Left kidney (tissue), 2 donors: Measurements from ENCODE around the gene TBX5. TPM values are rescaled to one million over a fixed set of nuclear protein-coding genes. Genes with fewer than 3 reads are reported as not detected.

Experiments
- DNase-seq: peaks from one replicate; pipeline ENCODE4 v3.0.0-alpha.2; 2013
- polyA plus RNA-seq: library from polyadenylated mRNA; unstranded; fragments of 120-200 nt; gene quantifications from one replicate; pipeline ENCODE4 v1.2.1, GENCODE V29; 2013; ENCODE audit not compliant: insufficient read length

Gene TBX5
- polyA plus RNA-seq, 1 donor, result not detected

DNA sequence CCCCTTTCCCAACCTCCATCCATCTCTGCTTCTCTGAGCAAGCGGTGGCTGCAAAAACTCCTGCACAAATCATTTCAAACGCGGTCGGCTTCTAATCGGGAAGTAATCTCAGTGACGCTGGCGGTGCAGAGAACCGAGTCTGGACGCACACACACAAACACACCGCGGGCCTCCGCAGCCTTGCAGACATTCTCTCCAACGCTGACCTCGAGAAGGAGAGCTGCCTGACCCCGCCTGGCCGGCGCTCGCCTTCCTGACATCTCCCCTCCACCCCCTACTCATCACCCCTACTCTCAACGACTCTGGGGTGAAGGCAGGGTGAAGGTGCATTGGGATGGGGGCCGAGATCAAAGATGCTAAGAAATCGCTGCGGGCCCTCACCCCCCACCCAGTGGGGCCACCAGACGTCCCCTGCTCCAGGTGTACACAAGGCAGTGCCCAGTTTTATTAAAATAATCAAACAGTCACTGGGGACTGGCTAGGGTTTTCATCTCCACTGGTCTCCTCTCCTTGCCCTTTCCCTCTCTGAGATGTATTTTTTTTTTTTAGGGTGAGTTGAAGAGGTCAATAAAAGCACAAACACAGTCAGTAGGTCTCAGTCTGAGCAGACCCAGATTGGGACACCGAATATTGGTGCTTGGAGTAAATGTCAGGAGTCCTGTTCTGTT lies 506 bp upstream of the TBX5 start:
- no peak for DNase-seq

DNA sequence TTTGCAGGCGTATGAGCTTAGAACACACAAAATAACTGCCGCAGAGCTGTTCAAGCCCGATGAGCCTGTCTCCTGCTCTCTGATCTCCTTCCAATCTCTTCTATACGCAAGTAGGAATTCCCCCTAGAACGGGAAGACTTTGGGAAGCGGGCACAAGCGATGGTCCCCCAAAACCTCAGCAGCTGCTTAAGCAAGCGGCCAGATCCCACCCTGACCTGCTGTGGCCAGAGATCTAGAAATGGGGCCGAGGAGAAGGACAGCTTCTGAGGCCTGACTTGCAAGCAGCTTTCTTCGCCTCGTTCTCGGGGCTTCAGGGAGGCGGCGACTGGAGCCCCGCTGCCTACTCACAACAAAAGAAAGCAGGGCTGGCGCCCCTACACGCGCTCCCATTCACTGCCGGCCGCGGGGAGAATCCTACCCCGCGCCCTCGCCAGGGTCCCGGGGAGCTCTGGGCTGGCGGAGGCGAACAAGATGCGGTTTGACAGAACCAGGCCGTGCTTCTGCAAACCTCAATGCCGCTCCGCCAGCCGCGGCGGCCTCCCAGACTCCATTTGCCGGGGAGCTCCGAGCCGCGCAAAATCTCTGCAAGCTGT lies 922 bp downstream of the TBX5 start:
- DNase-seq, result no peak

DNA sequence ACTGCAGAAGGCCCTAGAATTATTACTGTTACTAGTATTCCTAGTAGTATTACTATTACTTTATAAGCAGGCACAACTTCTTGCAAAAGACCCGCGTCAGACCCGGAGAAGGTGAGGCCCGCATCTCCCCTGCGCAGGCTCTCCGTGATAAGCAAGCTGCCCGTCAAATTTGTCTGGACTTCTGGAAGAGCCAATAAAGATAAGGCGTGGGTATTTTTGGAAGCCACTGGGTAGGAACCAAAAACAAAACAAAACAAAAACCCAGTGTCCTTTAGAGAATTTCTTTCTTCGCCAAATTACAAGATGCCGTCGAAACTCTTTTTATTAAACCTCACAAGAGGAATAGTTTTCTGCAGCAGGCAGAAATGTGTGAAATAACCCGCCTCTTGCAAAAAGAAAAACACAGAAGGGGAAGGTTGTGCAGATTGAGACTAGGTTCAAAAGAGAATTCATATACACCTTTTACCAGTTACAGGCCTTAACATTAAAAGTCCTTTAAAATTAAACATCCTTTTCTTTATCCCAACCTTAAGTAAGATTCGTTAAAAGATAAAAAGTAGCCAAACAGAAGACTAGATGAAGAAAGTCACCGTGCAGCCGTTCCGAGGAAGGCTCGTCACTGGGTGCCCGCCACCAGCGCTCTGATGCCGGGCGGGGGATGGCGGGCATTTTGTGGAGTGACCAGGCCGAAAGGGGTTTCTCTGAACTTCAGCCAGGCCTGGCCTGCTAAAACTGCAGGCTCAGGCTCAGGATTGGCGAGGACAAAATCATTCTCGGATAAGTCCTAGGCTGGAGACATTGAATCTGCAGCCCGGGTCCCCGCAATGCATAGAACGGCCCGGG lies 1.6 kb downstream of the TBX5 start:
- DNase-seq, result no peak

DNA sequence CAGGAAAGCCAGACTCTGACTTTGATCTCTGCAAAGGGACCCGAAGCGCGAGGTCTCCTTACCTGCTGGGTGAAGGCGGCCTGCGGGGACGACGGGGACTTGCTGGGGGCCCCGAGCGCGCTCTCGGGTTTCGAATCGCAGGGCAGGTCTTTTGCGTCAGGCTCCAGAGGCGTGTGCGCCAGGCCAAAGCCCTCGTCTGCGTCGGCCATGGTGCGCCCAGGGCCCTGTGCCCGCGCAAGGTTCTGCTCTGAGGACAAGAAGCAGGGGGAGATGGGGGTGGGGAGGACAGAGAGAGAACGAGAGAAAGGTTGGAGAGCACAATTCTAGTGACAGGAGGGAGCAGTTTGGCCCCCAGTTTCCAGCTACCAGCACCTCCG lies 2.3 kb downstream of the TBX5 start:
- no peak for DNase-seq

DNA sequence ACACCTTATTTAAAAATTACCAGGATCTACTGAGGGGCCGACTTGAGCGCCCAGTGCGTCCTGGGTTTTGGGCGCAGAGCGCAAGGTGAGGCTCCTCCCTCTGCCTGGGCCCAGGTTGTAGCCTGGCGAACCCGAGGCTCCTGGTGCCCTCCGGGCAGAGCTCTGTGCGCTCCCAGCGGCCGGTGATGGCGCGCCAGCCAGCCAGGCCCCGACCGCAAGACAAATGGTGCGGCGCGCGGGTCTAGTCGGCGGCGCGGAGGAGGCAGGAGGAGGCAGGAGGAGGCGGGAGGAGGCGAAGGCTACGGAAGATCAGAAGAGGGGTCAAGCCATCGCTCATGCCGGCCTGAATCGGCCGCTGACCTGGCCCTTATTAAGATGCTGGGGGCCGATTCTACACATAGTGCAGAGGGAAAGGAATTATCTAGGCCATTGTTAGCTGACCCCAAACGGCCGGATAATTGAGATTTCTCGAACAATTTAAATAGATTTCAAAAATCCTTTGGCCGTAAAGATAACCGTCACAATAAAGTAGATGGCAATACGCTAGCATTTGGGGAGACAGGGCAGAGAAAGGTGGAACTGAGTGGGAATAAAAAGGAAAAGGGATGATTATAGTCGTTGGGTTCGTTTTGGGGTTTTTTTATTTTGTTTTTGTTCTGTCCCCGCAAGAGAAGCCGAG lies 2.8 kb downstream of the TBX5 start:
- DNase-seq, result no peak

DNA sequence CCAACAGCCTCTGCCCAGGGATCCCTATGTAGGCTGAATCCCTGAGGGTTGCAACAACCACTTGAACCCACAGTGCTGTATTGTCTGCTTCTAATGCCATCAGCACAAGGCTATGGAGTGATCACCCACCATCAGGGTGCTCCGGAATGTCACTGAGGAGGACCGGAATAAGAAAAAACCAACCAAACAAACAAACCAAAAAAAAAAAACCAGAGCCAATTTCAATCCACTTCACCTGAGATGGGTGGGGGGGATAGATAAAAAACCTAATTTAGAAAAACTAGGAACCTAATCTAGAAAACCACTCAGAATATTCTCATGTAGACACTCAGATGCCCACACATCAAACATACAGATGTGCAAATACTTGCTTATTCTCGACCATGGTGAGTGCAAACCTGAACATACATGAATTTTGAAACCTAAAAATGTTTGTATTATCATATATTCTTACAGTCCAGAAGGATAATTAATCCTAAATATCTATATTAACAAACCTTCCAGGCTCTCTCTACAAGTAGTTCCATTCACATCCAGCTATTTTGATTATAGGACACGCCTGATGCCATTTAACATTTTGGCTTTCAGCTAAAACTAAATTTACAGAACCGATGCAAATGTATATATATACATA lies 3.7 kb downstream of the TBX5 start:
- no peak for DNase-seq

DNA sequence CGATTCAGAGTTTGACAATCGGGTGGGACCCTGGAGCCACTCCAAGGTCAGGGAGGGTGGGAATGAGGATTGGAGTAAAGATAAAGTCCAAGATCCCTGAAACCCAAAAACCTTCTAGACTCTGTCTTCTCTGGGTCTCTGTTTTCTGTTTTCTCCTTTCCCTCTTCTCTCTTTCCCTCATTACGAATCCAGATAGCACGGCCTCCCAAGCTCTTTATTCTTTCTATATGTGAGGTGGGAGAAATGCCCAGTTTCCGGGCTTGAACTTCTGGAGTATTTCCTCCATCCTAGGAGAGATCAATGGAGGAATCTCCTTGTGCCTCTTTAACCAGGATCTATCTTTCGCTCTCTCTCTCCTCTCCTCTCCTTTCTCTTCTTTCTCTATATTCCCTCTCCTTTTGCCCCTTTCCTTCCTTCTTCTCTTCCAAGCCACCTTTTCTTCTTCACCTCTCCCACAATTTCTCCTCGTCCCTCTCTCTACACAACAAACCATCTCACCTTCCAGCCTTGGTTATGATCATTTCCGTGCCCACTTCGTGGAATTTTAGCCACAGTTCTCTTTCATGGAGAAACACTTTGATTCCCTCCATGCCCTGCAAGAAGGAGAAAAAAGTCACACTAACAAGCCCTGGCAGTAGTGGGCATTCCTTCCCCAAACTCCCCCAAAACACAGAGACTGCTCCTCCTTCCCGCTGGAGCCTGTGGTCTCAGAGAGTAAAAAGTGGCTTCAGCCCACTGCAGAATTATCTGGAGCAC lies 4.4 kb downstream of the TBX5 start:
- no peak for DNase-seq

DNA sequence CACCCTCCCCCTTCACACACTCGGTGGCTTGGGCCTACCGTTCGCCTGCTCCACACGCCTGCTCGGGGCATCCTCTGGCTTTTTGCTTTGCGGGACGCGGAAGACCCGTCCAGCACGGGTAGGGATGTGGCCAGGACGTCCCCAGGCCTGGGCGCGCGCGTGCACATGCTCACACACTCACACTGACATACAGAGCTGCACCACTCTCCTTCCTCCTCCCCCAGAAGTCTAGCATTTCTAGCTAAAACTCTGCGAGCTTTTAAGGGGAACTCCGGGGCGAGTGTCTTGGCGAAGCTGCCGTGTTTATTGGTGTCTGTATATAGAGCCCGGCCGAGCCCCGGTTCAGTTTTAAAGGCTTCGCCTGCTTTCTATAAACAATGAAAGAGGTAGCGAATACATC lies 5.0 kb downstream of the TBX5 start:
- DNase-seq, result no peak

DNA sequence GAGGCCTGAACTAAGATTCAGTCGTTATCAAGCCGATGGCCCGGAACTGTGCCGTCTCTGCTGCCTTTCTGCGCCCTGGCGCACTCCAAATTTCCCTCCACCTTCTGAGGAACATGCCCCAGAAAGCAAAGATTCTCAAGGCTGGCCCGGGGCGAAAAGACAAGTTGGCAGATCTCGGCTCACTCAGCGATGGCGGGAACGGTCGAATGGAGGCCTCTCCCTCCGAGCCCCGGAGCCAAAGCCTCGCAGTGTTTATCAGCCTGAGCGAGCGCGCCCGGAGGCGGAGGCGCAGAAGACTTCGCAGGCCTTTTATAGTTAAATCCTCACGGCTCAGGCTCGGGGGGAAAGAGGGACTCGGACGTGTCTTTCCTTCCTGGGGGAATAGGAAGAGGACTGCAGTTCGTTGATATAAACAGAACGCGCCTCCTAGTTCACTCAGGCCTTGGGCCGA lies 5.6 kb downstream of the TBX5 start:
- DNase-seq, result no peak

DNA sequence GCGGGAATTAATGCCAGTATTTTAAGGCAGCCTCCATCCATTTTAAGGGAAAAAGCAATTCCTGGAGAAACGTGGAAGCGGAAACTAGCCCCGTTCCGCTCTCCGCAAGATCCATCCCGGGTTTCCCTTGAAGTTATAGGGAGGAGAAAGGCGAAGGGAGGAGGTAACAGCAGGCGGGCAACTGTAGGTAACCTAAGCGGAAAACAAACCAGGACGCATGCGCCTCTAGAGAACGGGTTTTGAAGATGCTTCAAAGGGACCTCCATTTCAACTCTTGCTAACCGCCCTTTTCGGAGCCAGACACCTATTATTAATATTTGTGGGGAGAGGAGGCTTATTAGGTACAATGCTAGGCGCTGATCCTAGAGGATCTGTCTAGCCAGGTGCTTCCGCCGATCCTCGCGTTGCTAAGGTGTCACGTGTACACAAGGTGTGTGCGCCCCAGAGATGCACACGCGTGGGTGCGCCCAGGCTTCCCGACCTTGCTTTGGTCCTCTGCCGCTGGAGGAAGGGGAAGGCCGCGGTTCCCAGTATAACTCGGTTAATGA lies 6.2 kb downstream of the TBX5 start:
- DNase-seq, result peak; percentile 68

DNA sequence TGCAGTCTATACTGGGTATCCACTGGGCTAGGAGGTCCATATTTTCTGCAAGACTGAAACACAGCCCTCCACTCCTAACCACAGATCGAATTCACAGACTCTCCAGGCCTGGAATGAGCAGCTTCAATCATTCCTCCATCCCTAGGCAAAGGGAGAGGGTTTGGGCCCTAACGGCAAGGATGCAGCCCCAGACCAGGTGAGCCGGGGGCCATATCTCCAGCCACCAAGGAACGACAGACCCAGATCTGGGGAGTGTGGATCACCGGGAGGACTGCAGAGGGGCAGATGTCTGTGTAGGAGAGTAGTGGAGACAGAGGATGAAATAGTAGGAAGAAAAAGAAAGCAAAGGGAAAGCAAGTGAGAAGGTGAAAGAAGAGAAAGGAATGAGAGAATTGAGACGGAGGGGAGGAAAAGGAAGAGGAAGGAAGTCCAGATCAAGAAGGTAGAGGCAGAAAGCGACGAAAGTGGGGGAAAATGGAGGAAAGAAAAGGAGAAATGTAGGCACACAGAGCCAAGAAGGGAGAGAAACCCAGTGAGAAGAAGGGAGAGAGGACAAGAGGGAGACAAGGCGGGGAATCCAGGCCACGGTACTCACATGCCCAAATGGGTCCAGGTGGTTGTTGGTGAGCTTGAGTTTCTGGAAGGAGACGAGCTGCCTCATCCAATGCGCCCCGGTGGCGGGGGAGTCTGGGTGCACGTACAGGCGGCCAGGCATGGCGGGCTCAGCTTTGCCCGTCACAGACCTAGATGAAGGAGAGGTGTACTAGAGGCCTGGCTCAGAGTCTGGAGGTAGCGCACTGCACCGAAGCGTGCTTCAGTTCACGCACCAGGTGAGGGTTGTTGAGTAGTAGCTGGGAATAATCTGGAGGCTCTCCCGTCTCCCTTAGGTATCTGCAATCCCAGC lies 7.7 kb downstream of the TBX5 start:
- DNase-seq, result no peak

DNA sequence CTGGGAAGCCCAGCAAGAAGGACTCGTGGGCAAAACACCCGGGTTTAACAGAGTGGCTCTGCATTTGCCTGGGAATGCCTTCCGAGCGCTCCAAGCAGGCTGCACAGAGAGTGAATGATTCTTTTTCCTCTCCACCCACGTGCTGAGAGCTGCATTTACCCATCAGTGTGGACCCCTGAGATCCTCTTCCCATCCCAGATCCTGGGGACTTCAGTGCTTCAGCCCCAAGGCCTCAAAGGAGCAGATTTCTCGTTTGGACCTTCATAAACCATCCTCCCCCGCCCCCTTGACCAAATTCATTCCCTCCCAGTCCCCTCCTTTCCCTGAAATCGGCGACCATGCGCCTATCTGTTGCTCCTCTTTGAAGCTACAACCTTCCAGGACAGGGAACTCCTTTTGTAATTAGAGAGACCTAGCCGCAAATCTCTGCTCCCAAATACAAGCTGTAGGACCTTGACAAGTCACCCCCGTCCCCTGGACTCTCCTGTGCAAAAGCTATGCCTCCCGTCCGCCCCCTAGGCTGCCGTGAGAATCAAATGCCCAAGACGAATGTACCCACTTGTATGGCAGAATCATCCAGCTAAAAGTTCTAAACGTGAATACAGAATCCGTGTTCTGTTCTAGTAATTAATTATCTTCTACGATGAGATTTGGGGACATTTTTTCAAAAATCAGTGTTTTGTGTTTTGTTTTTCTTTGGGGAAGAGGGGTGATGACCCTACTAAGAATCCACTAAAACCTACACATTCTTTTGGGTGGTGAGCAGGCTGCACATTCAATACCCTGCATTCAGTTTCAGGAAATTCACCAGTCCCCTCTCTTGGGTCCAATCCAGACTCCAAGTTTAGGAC lies 8.8 kb downstream of the TBX5 start:
- DNase-seq, result no peak

DNA sequence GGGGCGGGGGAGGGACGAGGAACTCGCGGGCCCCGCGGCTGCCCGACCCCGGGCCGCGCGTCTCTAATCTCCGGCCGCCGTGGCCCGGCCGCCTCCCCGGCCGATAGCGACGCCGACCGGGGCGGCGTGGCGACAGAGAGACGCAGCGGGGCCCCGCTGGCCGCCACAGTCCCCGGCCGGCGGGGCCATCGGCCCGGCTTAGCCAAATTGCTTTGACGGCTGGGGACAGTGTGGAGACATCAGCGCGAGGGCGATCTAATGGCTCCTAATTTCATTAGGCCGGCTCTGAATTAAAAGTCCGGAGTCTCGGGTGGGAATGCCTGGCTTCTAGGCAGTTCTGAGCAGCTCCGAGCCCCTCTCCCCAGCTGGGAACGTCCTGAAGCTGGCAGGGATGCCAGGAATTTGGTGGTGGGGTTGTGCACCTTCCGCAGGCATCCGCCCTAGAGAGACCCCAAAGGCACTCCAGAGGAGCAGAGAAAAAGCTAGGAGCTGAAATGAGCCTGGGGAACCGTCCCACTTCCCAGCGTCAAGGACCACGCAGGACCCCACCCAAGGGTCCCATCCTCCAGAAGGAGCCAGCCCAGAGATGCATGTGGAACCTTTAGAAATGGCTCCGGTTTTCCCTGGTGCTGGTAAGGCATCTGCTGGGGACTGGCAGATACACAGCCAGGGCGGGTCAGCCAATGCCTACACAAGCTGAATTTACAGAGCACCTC lies 9.6 kb downstream of the TBX5 start:
- DNase-seq, result no peak

DNA sequence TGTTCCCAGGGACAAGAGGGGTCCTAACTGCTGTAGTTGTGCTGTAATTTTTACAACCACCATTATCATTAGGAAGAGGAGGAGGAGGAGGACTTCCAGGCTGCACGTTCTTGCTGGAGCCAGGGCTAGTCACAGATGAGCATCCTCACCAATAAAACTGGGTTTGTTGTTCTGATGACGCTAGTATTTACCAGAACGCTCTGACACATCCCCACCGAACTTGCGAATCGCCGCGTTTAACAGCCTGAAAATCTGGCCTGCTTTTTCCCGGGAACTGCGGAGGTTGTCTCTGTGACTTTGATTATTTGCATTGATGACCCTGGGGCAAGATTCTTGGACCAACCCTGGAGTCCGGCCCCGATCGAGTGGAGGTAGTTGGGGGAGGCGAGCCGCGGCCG lies 10.2 kb downstream of the TBX5 start:
- no peak for DNase-seq

DNA sequence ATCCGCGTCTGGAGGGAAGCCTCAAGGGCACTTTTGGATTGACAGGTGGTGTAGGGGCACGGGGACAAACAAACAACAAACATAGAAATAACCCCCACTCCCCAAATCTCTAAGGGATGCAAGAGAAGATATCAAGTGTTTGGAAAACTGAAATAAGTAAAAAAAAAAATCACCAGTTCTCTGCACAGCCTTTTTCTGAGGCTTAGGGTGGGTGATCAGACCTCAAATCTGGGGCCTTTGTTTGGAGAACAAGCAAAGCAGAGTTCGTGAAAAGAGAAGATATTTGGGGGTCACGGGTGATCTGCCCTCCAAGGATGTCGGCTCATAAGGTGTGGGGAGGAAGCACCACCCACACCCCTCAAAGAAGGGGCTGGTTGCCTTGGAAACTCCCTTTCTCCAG lies 10.7 kb downstream of the TBX5 start:
- DNase-seq, result no peak

DNA sequence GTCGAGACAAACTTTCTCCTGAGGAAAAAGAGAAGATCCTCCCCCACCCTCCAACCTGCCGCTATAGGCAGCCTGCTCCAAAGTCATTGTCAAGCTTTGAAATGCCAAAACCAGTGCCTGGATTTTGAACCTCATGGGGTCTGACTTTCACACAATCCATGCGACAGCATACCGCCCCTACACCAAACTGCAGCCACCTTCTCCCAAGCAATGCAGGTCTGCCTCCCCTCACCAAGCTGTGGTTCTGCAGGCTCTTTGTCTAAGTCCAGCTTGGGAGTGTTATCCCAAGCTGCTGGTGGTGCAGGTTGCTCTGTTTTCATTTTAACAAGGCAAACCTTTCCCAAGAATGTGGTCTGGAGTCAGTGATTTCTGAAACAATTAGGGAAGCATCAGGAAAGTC lies 12.4 kb downstream of the TBX5 start:
- DNase-seq, result no peak

DNA sequence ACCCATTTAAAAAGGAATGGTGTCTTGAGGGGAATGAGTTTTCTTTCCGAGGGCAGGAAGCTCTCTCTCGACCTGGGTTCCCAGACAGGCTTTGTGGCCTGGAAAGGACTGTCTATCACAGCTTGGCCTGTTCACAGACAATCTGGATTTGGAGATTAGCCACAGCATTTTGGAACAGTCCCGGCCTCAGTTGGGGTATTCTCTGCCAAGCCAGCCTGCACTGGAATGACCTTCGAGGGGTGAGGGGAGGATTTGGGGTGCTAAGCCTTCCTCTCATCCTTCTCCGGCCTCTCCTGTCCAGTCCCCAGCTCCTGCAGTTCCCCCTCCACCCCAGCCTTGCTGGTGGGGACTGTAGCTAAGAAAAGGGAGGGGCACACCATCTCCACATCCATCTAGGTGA lies 13.0 kb downstream of the TBX5 start:
- no peak for DNase-seq

DNA sequence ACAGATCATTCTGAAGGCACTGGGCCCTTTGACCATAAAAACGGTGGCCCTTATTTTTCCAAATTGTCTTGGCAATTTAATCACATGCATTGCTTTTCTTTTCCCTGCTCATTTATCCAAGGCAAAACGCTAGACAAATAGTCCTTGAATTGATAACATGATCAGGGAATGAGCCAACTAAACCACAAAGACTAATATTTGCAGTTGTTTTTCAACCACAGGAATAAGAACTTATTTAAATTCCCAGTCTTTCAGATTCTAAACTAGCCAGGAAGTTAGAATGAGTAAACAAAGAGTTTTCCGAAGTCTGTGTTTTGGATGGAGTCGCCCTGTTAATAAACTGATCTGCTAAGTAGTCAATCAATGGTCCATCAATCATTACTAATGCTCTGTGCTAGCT lies 14.9 kb downstream of the TBX5 start:
- no peak for DNase-seq

DNA sequence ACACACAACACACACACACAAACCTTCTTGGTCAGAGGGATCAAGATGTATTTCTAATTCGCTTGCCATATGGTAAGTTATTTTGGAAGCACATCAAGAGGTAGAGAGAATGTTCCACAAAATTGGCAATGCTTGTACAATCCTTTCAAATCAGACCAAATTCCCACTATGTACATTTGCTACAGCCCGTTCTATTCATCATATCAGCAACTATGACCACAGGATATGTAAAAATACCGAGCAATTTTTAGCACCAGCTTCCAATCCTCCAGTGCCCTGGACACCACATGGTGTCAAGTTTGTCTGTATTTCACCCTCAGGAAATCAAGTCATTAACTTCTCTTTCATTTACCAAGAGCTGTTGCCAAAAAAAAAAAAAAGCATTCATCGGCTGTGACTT lies 21.2 kb downstream of the TBX5 start:
- DNase-seq, result no peak
